ENCODE measurements around the gene CDR2.

GRCh38 chr16:22372882-22373661 is 1.3 kb downstream of the CDR2 start:
- TF ChIP-seq POLR2AphosphoS5 (IDR thresholded peaks at IDR 0.05; ENCODE audit: low read depth, low read length) (no peak), POLR2A (IDR thresholded peaks at IDR 0.05; ENCODE audit: low read depth, low read length) (no peak)

All from GM12892 (cell line).